Esophagus muscularis mucosa (tissue), 3 donors: ENCODE results near the gene SLC4A2.

ENCODE experiments used
- EP300 ChIP-seq: sonication (generic); formaldehyde crosslinking; IDR thresholded peaks from one replicate; pipeline ENCODE4 v1.6.1; 2017; ENCODE audit warnings: antibody characterized with exemption
- TF ChIP-seq, protein P1 (sequence below), 3 experiments: fragments of 200-600 bp in 2 of 3; fragments of 450-650 bp in 1 of 3; sonication (generic) in 2 of 3; IDR thresholded peaks; one replicate each; pipeline ENCODE4 v1.5.1; 2017 to 2019; ENCODE audit warnings: antibody characterized with exemption in 3 of 3, mild to moderate bottlenecking in 2 of 3, moderate library complexity in 1 of 3

DNA sequence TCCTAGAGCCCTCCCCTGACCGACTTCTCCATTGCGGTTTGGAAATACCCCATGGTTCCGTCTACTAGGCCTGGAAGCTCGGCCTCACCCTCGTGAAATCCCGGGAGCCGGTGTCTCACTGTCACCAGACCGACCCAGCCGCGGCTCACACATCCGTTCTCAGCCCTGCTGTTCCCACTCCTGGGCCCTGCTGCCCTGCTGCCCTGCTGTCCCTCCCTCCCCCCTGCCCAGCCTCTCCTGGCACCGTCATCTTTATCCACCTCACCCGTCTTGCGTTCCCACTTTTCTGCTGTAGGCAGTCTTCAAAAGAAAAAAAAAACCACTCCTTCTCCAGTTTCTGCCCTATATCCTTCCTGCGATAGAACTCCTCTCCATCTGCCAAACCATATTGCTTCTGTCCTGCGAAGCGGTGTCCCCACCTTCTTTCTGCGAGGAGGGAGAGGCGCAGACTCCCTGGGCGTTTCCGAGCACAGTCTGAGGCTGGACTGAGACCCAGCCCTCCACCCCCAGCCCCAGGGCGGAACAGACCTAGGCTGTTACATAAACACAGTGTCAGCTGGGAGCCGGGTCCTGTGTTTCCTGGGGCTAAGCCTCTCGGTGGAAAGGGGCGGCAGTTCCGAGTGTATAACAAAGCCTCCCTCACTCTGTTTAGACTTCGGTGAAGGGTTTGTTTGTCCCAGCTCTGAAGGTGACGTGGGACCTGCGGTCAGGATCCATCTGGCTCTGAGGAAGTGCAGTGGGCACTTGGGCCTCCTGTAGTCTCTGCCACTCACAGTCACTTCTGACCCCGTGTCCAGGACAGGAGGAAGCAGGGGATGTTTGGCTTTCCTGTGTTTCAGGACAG lies 29.7 kb downstream of the SLC4A2 start:
- TF ChIP-seq, protein P1, sequence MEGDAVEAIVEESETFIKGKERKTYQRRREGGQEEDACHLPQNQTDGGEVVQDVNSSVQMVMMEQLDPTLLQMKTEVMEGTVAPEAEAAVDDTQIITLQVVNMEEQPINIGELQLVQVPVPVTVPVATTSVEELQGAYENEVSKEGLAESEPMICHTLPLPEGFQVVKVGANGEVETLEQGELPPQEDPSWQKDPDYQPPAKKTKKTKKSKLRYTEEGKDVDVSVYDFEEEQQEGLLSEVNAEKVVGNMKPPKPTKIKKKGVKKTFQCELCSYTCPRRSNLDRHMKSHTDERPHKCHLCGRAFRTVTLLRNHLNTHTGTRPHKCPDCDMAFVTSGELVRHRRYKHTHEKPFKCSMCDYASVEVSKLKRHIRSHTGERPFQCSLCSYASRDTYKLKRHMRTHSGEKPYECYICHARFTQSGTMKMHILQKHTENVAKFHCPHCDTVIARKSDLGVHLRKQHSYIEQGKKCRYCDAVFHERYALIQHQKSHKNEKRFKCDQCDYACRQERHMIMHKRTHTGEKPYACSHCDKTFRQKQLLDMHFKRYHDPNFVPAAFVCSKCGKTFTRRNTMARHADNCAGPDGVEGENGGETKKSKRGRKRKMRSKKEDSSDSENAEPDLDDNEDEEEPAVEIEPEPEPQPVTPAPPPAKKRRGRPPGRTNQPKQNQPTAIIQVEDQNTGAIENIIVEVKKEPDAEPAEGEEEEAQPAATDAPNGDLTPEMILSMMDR (IDR thresholded peaks at IDR 0.05), result no peak
- TF ChIP-seq EP300, result no peak
